ENCODE data around the gene ACSF3.

DNA sequence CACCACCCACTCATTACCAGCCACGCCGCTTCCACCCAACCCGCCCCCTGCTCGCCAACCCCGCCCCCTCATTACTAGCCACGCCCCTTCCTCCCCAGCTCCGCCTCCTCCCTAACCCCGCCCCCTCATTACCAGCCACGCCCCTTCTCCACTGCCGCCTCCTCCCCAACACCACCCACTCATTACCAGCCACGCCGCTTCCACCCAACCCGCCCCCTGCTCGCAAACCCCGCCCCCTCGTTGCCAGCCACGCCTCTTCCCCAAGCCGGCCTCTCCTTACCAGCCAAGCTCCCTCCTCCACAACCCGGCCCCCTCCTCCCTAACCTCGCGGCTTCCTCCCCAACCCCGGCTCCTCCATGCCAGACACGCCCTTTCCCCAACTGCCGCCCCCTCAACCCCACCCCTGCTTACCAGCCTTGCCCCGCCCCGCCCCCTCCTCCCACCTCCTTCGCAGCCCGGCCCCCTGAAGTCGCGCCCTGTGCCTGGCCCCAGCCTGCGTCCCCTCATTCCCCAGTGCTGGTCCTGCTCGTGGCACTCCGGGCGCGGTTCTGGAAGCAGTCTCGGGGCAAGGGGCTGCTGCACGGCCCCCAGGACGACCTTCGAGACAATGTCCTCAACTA, 99.4 kb downstream of the ACSF3 start:
- TF ChIP-seq EZH2 (IDR thresholded peaks at IDR 0.05): no peak
- no peak for TF ChIP-seq POLR2AphosphoS5 (IDR thresholded peaks at IDR 0.05; ENCODE audit: borderline replicate concordance, low read depth, low read length)

Data from SK-N-MC (cell line).